Breast epithelium (tissue), 3 donors: ENCODE data around the gene CMC4.

ENCODE experiments used
- CTCF ChIP-seq, 3 donors: fragments of 450-650 bp; IDR thresholded peaks; one replicate each; pipeline ENCODE4 v1.5.1; 2016 to 2017; ENCODE audit warnings: antibody characterized with exemption in 3 of 3, mild to moderate bottlenecking in 3 of 3, moderate library complexity in 3 of 3
- POLR2A ChIP-seq: fragments of 450-650 bp; IDR thresholded peaks from one replicate; pipeline ENCODE4 v1.6.1; 2016; ENCODE audit warnings: antibody characterized with exemption, mild to moderate bottlenecking, moderate library complexity

GRCh38 chrX:155112171-155112570 is 41.2 kb upstream of the CMC4 start:
- TF ChIP-seq CTCF (IDR thresholded peaks at IDR 0.05): no peak
- no peak for TF ChIP-seq POLR2A
